Keratinocyte (primary cell): ENCODE results near the gene CDR2L.

ENCODE experiments used
- EZH2 ChIP-seq: IDR thresholded peaks from one replicate; pipeline ENCODE4 v1.6.1; 2012; ENCODE audit warnings: inconsistent platforms, mild to moderate bottlenecking, low read length, moderate library complexity
- TF ChIP-seq, protein P1 (sequence below), 3 experiments: IDR thresholded peaks in 1 of 3; conservative IDR thresholded peaks in 1 of 3; optimal IDR thresholded peaks in 1 of 3; 2 replicates in 2 of 3; 3 replicates in 1 of 3; pipeline versions ENCODE3 to v1.5.1; 2011; ENCODE audit warnings: low read length in 3 of 3, mild to moderate bottlenecking in 3 of 3, moderate library complexity in 2 of 3, control low read depth in 1 of 3, inconsistent platforms in 1 of 3; ENCODE audit not compliant: insufficient read depth in 2 of 3; ENCODE audit errors: extremely low read depth in 1 of 3

DNA sequence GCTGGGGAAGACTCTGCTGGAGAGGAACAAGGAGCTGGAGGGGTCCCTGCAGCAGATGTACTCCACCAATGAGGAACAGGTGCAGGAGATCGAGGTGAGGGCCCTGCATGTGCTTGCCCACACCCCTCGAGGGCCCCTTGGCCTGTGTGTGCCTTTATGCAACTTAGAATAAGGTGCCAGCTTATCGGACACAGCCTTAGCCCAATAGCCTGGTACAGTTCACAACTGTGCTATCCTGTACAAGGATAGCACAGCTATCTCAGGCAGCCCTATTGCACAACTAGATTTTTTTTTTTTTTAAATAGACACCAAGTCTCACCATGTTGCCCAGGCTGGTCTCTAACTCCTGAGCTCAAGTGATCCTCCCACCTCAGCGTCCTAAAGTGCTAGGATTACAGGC, 12.1 kb downstream of the CDR2L start:
- TF ChIP-seq, protein P1, sequence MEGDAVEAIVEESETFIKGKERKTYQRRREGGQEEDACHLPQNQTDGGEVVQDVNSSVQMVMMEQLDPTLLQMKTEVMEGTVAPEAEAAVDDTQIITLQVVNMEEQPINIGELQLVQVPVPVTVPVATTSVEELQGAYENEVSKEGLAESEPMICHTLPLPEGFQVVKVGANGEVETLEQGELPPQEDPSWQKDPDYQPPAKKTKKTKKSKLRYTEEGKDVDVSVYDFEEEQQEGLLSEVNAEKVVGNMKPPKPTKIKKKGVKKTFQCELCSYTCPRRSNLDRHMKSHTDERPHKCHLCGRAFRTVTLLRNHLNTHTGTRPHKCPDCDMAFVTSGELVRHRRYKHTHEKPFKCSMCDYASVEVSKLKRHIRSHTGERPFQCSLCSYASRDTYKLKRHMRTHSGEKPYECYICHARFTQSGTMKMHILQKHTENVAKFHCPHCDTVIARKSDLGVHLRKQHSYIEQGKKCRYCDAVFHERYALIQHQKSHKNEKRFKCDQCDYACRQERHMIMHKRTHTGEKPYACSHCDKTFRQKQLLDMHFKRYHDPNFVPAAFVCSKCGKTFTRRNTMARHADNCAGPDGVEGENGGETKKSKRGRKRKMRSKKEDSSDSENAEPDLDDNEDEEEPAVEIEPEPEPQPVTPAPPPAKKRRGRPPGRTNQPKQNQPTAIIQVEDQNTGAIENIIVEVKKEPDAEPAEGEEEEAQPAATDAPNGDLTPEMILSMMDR (optimal IDR thresholded peaks at IDR 0.05 in 1 of 3, IDR thresholded peaks at IDR 0.05 in 1 of 3, conservative IDR thresholded peaks at IDR 0.05 in 1 of 3; ENCODE audit: extremely low read depth in 1 of 3, insufficient read depth in 2 of 3, low read length in 3 of 3): no peak
- TF ChIP-seq EZH2: no peak
